HepG2 (cell line): Measurements from ENCODE around the gene ZFP1. TPM values are rescaled to one million over a fixed set of nuclear protein-coding genes. Genes with fewer than 3 reads are reported as not detected.

Source experiments
- ATAC-seq: fragments of 200-7000 bp; cut with Tn5 transposase; 3 replicates; pipeline ENCODE4 v1.9.1; 2020; ENCODE audit warnings: mild to moderate bottlenecking, moderate library complexity
- BruUV-seq: library from RNA; stranded (reverse); fragments of 400-500 nt; replicated peaks from 2 replicates; lab custom pipeline; 2021; lab: Mats Ljungman, UMichigan
- CTCF ChIA-PET: fragments of 300-600 bp; formaldehyde crosslinking; extraction: SDS; loops from one replicate; lab custom pipeline; 2021; ENCODE audit warnings: low total read pairs, inconsistent platforms, low intra/inter-chr PET ratio; lab: Yijun Ruan, JAX
- POLR2A ChIA-PET: fragments of 350-600 bp; sonication (Branson Sonifier 250); formaldehyde crosslinking; loops from one replicate; lab custom pipeline; 2020; ENCODE audit warnings: antibody characterized with exemption, inconsistent platforms; lab: Yijun Ruan, JAX
- DNase-seq: peaks from one replicate; pipeline ENCODE4 v3.0.0-alpha.2; 2015; ENCODE audit warnings: low spot score
- FAIRE-seq: peaks from 3 replicates; lab custom pipeline; 2011; peaks lifted over from hg19 to GRCh38; lab: Jason Lieb, UNC
- H2AFZ ChIP-seq: one replicate; pipeline ENCODE4 v1.6.1; 2011; ENCODE audit warnings: low read length, inconsistent platforms
- H3K27ac ChIP-seq: fragments of 300-600 bp; 3 replicates; pipeline ENCODE4 v1.8.0; 2011; ENCODE audit warnings: mixed run types, mild to moderate bottlenecking, mixed read lengths, low read length, inconsistent platforms; ENCODE audit not compliant: insufficient read depth; ENCODE audit errors: extremely low read length
- H3K27me3 ChIP-seq, 2 experiments: fragments of 200-600 bp in 1 of 2; 2 replicates in 1 of 2; 3 replicates in 1 of 2; pipeline versions ENCODE4 v1.6.0 to v1.8.0; 2011; ENCODE audit warnings: low read length in 2 of 2, mild to moderate bottlenecking in 2 of 2, moderate library complexity in 2 of 2, inconsistent platforms in 1 of 2; ENCODE audit not compliant: insufficient read depth in 2 of 2, control insufficient read depth in 1 of 2
- H3K36me3 ChIP-seq, 2 experiments: fragments of 200-600 bp in 1 of 2; replicated peaks in 1 of 2; 2 replicates in 1 of 2; 3 replicates in 1 of 2; pipeline versions ENCODE4 v1.5.1 to v1.8.0; 2011; ENCODE audit warnings: low read length in 2 of 2, inconsistent platforms in 1 of 2; ENCODE audit not compliant: insufficient read depth in 2 of 2, control insufficient read depth in 1 of 2
- H3K4me1 ChIP-seq: 2 replicates; pipeline ENCODE4 v1.5.1; 2012; ENCODE audit warnings: low read length, inconsistent platforms; ENCODE audit not compliant: insufficient read depth
- H3K4me2 ChIP-seq: 2 replicates; pipeline ENCODE4 v1.6.0; 2011; ENCODE audit warnings: low read depth, low read length, inconsistent platforms
- H3K4me3 ChIP-seq, 3 experiments: fragments of 200-600 bp in 1 of 3; sonication (generic), shearing (Covaris generic) in 1 of 3; replicated peaks in 1 of 3; 2 replicates each; pipeline ENCODE4 v1.5.1; 2011 to 2016; ENCODE audit warnings: low read length in 3 of 3, inconsistent platforms in 2 of 3, low read depth in 2 of 3, mild to moderate bottlenecking in 2 of 3, control low read depth in 1 of 3, mixed read lengths in 1 of 3; ENCODE audit not compliant: insufficient read depth in 1 of 3
- H3K79me2 ChIP-seq: one replicate; pipeline ENCODE4 v1.6.1; 2011; ENCODE audit warnings: low read length, inconsistent platforms; ENCODE audit not compliant: insufficient read depth
- H3K9ac ChIP-seq: 2 replicates; pipeline ENCODE4 v1.6.0; 2011; ENCODE audit warnings: mild to moderate bottlenecking, low read depth, low read length, inconsistent platforms; ENCODE audit not compliant: insufficient read depth
- H3K9me3 ChIP-seq: 2 replicates; pipeline ENCODE4 v1.5.1; 2012; ENCODE audit warnings: mild to moderate bottlenecking, low read length
- H4K20me1 ChIP-seq: 2 replicates; pipeline ENCODE4 v1.6.0; 2011; ENCODE audit warnings: inconsistent platforms, mild to moderate bottlenecking, low read length, moderate library complexity; ENCODE audit not compliant: insufficient read depth
- ETV6 ChIP-seq: sonication (generic); formaldehyde crosslinking; conservative IDR thresholded peaks from 2 replicates; pipeline ENCODE4 v1.4.0; 2020; ENCODE audit warnings: missing genetic modification reagents
- FOXO4 ChIP-seq: sonication (generic); formaldehyde crosslinking; conservative IDR thresholded peaks from 2 replicates; pipeline ENCODE4 v1.8.1; 2023; ENCODE audit warnings: missing genetic modification reagents
- HNF1A ChIP-seq, 2 experiments: sonication (generic) in 1 of 2; formaldehyde crosslinking in 1 of 2; IDR thresholded peaks; 2 replicates each; pipeline versions ENCODE4 v1.4.0 to v1.6.1; 2016 to 2020; ENCODE audit warnings: borderline replicate concordance in 1 of 2, low read depth in 1 of 2, mild to moderate bottlenecking in 1 of 2, missing genetic modification reagents in 1 of 2
- MAF1 ChIP-seq: sonication (generic); formaldehyde crosslinking; IDR thresholded peaks from 2 replicates; pipeline ENCODE4 v1.5.0; 2020; ENCODE audit warnings: missing genetic modification reagents, borderline replicate concordance
- PBX2 ChIP-seq: IDR thresholded peaks from 2 replicates; pipeline ENCODE4 v1.6.1; 2016; ENCODE audit warnings: control low read depth
- SIX4 ChIP-seq: sonication (generic); formaldehyde crosslinking; IDR thresholded peaks from 2 replicates; pipeline ENCODE4 v1.4.0; 2020; ENCODE audit warnings: missing genetic modification reagents
- SMYD3 ChIP-seq: sonication (generic); formaldehyde crosslinking; IDR thresholded peaks from 2 replicates; pipeline ENCODE4 v1.8.1; 2023; ENCODE audit warnings: mild to moderate bottlenecking, missing genetic modification reagents
- THYN1 ChIP-seq: sonication (generic); formaldehyde crosslinking; IDR thresholded peaks from 2 replicates; pipeline ENCODE4 v1.8.1; 2023; ENCODE audit warnings: low read depth, mild to moderate bottlenecking, moderate library complexity, missing genetic modification reagents, borderline replicate concordance
- ZNF614 ChIP-seq: IDR thresholded peaks from 2 replicates; pipeline ENCODE4 v1.6.1; 2018; ENCODE audit warnings: missing biosample characterization, missing genetic modification reagents, inconsistent platforms, borderline replicate concordance
- WGBS: methylation state at CpG from one replicate; pipeline ENCODE4 v1.1.6; 2017; ENCODE audit warnings: low lambda C conversion rate; 5-methylcytosine and 5-hydroxymethylcytosine counted together
- in situ Hi-C: cut with HindIII; loops from 2 replicates; pipeline ENCODE4 v1.10.0; 2017; ENCODE audit warnings: low pct_unique_long_range_greater_than_20kb; ENCODE audit not compliant: extremely low pct_ligation_motif_present
- intact Hi-C: fragments of 100-400 bp; cut with micrococcal nuclease; formaldehyde crosslinking; loops from one replicate; pipeline ENCODE4 v1.10.0; 2022; ENCODE audit not compliant: unreplicated experiment
- polyA plus RNA-seq, 8 experiments: library from polyadenylated mRNA; depleted of rRNA in 3 of 8; stranded (reverse) in 7 of 8; unstranded in 1 of 8; fragments of >200 nt; fragmentation: Illumina TruSeq in 4 of 8; extraction: Trizol in 4 of 8; gene quantifications; 2 replicates each; pipeline versions ENCODE4 v1.2.1 to v1.2.3, GENCODE V29; 2011 to 2016; ENCODE audit warnings: low read depth in 4 of 8, missing spikeins in 1 of 8, mixed read lengths in 1 of 8; ENCODE audit not compliant: insufficient read depth in 1 of 8
- total RNA-seq, 5 experiments: library from RNA; depleted of rRNA; stranded (reverse); fragments of >200 nt; fragmentation: Illumina TruSeq; extraction: Trizol; gene quantifications; 2 replicates each; pipeline ENCODE4 v1.2.3, GENCODE V29; 2016; ENCODE audit warnings: low read depth in 1 of 5

ZFP1 gene
- total and polyA plus RNA-seq, 2 of the 13 experiments (the other 11 are each of a cell fraction or from before 2014, with no cell fraction given) = 8.3 to 14.0 TPM

GRCh38 chr16:75099075-75099667 lies 49.2 kb upstream of the ZFP1 start:
- Histone ChIP-seq H3K27ac (no peak overlapping the region), H3K27me3 (no peaks in the 10 kb centered on the region), H3K36me3 (peaks cover 25 to 44% of the 10 kb centered on the region in 2 experiments), H3K4me2 (no peak overlapping the region), H3K9me3 (no peaks in the 10 kb centered on the region), H3K4me3 (no peak overlapping the region), H4K20me1 (peaks cover 8% of the 10 kb centered on the region), H3K4me1 (peaks cover 31% of the 10 kb centered on the region), H2AFZ (no peak overlapping the region), H3K79me2 (peaks cover 16% of the 10 kb centered on the region), H3K9ac (no peak overlapping the region)
- 94% methylated on average over 8 of the region's 8 CpGs for WGBS
- intact Hi-C loops (no loop called here), in situ Hi-C loops (no loop called here)
- no peak for ATAC-seq
- no peak for FAIRE-seq
- no TSS peak for BruUV-seq
- ChIA-PET CTCF (no interaction called here), POLR2A (interaction anchor here (0.6 kb wide), 1 partner anchor 112 kb away, joined by 3 read pairs; no protein-coding TSS in a partner anchor)
- TF ChIP-seq SMYD3 (no peak), ZNF614 (CRISPR knock-in tag) (no peak), MAF1 (CRISPR knock-in tag) (no peak), PBX2 (no peak), ETV6 (CRISPR knock-in tag) (no peak), THYN1 (CRISPR knock-in tag) (no peak), SIX4 (CRISPR knock-in tag) (no peak), HNF1A (IDR thresholded peaks at IDR 0.05; ENCODE audit: low read depth) (no peak), HNF1A (CRISPR knock-in tag; IDR thresholded peaks at IDR 0.05; ENCODE audit: borderline replicate concordance) (no peak), FOXO4 (CRISPR knock-in tag) (0 out of 2 replicates have a peak, but pooled peaks have one; percentile 19)
- DNase-seq = no peak
